B cell (primary cell): ENCODE measurements around the gene RASSF4. TPM values are rescaled to one million over a fixed set of nuclear protein-coding genes. Genes with fewer than 3 reads are reported as not detected.

Experiments used
- ATAC-seq: fragments of 200-7000 bp; cut with Tn5 transposase; one replicate; pipeline ENCODE4 v1.10.0; 2021; ENCODE audit warnings: low read depth, mild to moderate bottlenecking, moderate number of reproducible peaks, moderate library complexity
- CTCF ChIA-PET: fragments of 350-600 bp; sonication (Branson Sonifier 250); formaldehyde crosslinking; loops from one replicate; lab custom pipeline; 2021; ENCODE audit warnings: antibody characterized with exemption, inconsistent platforms; lab: Charles Lee
- POLR2A ChIA-PET: fragments of 350-600 bp; sonication (Branson Sonifier 250); formaldehyde crosslinking; loops from one replicate; lab custom pipeline; 2021; ENCODE audit warnings: antibody characterized with exemption; lab: Charles Lee
- DNase-seq: peaks from one replicate; pipeline ENCODE4 v3.0.0; 2013
- H2AFZ ChIP-seq: 2 replicates; pipeline ENCODE4 v1.6.1; 2012; ENCODE audit warnings: mild to moderate bottlenecking, low read depth, low read length; ENCODE audit not compliant: insufficient read depth, poor library complexity, severe bottlenecking
- H3K27ac ChIP-seq, 2 donors: 1 replicate in 1 of 2; 2 replicates in 1 of 2; pipeline ENCODE4 v1.5.1; 2012 to 2013; ENCODE audit warnings: low read length in 2 of 2, mild to moderate bottlenecking in 2 of 2, moderate library complexity in 1 of 2
- H3K27me3 ChIP-seq, 4 experiments: fragments of 200-600 bp in 1 of 4; sonication (generic) in 1 of 4; replicated peaks in 1 of 4; 1 replicate in 2 of 4; 2 replicates in 2 of 4; pipeline versions ENCODE4 v1.6.1 to v1.7.0; 2013 to 2016; ENCODE audit warnings: low read length in 3 of 4, mild to moderate bottlenecking in 2 of 4, mixed read lengths in 1 of 4, moderate library complexity in 1 of 4; ENCODE audit not compliant: insufficient read depth in 4 of 4, control insufficient read depth in 3 of 4; ENCODE audit errors: control extremely low read depth in 1 of 4
- H3K36me3 ChIP-seq, 2 experiments: replicated peaks in 1 of 2; 1 replicate in 1 of 2; 2 replicates in 1 of 2; pipeline versions ENCODE4 v1.6.1 to v1.7.1; 2013; ENCODE audit warnings: low read length in 1 of 2; ENCODE audit not compliant: insufficient read depth in 2 of 2, control insufficient read depth in 1 of 2; ENCODE audit errors: control extremely low read depth in 1 of 2, extremely low read depth in 1 of 2
- H3K4me1 ChIP-seq, 2 donors: fragments of 200-600 bp in 1 of 2; sonication (generic) in 1 of 2; 1 replicate in 1 of 2; 2 replicates in 1 of 2; pipeline versions ENCODE4 v1.5.1 to v1.6.1; 2013 to 2017; ENCODE audit warnings: low read length in 2 of 2; ENCODE audit not compliant: control insufficient read depth in 2 of 2, insufficient read depth in 2 of 2
- H3K4me2 ChIP-seq: replicated peaks from 2 replicates; pipeline ENCODE3; 2012; ENCODE audit warnings: mild to moderate bottlenecking, low read depth, low read length; ENCODE audit not compliant: poor library complexity, severe bottlenecking
- H3K4me3 ChIP-seq, 5 experiments: fragments of 200-600 bp in 1 of 5; sonication (generic) in 1 of 5; 1 replicate in 3 of 5; 2 replicates in 2 of 5; pipeline versions ENCODE4 v1.5.1 to v1.7.0; 2011 to 2016; ENCODE audit warnings: low read length in 4 of 5, mild to moderate bottlenecking in 4 of 5, low read depth in 2 of 5, control low read depth in 1 of 5, moderate library complexity in 1 of 5; ENCODE audit not compliant: insufficient read depth in 1 of 5; ENCODE audit errors: control extremely low read depth in 1 of 5, extremely low read depth in 1 of 5
- H3K79me2 ChIP-seq: fragments of 200-600 bp; sonication (generic); one replicate; pipeline ENCODE4 v1.6.0; 2016; ENCODE audit warnings: low read length; ENCODE audit not compliant: control insufficient read depth, insufficient read depth
- H3K9ac ChIP-seq: fragments of 200-600 bp; sonication (generic); 2 replicates; pipeline ENCODE4 v1.6.1; 2017; ENCODE audit warnings: mild to moderate bottlenecking, low read length, moderate library complexity
- H3K9me3 ChIP-seq, 3 donors: one replicate each; pipeline versions ENCODE4 v1.6.1 to v1.7.1; 2013; ENCODE audit warnings: low read length in 2 of 3; ENCODE audit not compliant: control insufficient read depth in 2 of 3, insufficient read depth in 1 of 3; ENCODE audit errors: control extremely low read depth in 1 of 3
- H4K20me1 ChIP-seq: 2 replicates; pipeline ENCODE4 v1.6.0; 2012; ENCODE audit warnings: mild to moderate bottlenecking, low read length; ENCODE audit not compliant: insufficient read depth, control insufficient read depth, poor library complexity, severe bottlenecking
- H3K27ac Mint-ChIP-seq: one replicate; pipeline ENCODE4 v1.8.0; 2021; ENCODE audit warnings: mixed read lengths
- H3K27me3 Mint-ChIP-seq: one replicate; pipeline ENCODE4 v1.8.0; 2021; ENCODE audit warnings: mixed read lengths
- H3K4me1 Mint-ChIP-seq: one replicate; pipeline ENCODE4 v1.8.0; 2021; ENCODE audit warnings: mixed read lengths
- H3K4me3 Mint-ChIP-seq: one replicate; pipeline ENCODE4 v1.8.0; 2021; ENCODE audit warnings: mixed read lengths
- H3K9me3 Mint-ChIP-seq: one replicate; pipeline ENCODE4 v1.8.0; 2022; ENCODE audit warnings: mixed read lengths; ENCODE audit not compliant: insufficient read depth
- CTCF ChIP-seq: fragments of 200-600 bp; IDR thresholded peaks from one replicate; pipeline ENCODE4 v1.8.0; 2022; ENCODE audit warnings: antibody characterized with exemption, mild to moderate bottlenecking
- EZH2 ChIP-seq: IDR thresholded peaks from 2 replicates; pipeline ENCODE4 v1.6.1; 2012; ENCODE audit warnings: borderline replicate concordance, low read depth, mild to moderate bottlenecking, moderate library complexity, low read length; ENCODE audit not compliant: insufficient read depth, poor library complexity, severe bottlenecking
- WGBS: methylation state at CpG from one replicate; pipeline ENCODE4 v1.1.5; 2013; ENCODE audit warnings: missing lambda C conversion rate; ENCODE audit not compliant: insufficient coverage; 5-methylcytosine and 5-hydroxymethylcytosine counted together
- intact Hi-C: fragments of 100-400 bp; cut with micrococcal nuclease; formaldehyde crosslinking; loops from one replicate; pipeline ENCODE4 v1.10.0; 2022
- polyA plus RNA-seq: library from polyadenylated mRNA; depleted of rRNA; stranded (reverse); fragments of >200 nt; gene quantifications from 2 replicates; pipeline ENCODE4 v1.2.3, GENCODE V29; 2012
- total RNA-seq, 2 donors: library from RNA; stranded (reverse); fragments of 120-200 nt in 1 of 2; gene quantifications; 1 replicate in 1 of 2; 2 replicates in 1 of 2; pipeline versions ENCODE4 v1.2.3 to v1.2.4, GENCODE V29; 2013 to 2022

The RASSF4 gene
- total and polyA plus RNA-seq, 2 donors (not counting 1 experiment from before 2014, with no cell fraction given), result 1.9 to 2.6 TPM

GRCh38 chr10:44963772-44964633 lies 4.4 kb downstream of the RASSF4 start:
- TF ChIP-seq CTCF, result no peak
- TF ChIP-seq EZH2, result no peak
- Histone ChIP-seq H3K9me3 (no peaks in the 10 kb centered on the region), H3K9ac (peak overlapping the region; percentile 15), H3K4me1 (peaks cover 52 to 80% of the 10 kb centered on the region in 2 donors), H3K27me3 (peaks cover 0 to 2% (median 0%) of the 10 kb centered on the region in 4 experiments), H3K79me2 (peaks cover 10% of the 10 kb centered on the region), H2AFZ (peak overlapping the region; percentile 61), H3K27ac (no peak overlapping the region), H3K4me3 (peak overlapping the region in 1 of 5 experiments; percentile 18), H4K20me1 (no peaks in the 10 kb centered on the region), H3K36me3 (no peaks in the 10 kb centered on the region), H3K4me2 (peak overlapping the region; percentile 56)
- Mint-ChIP-seq H3K27me3 (no peaks in the 10 kb centered on the region), H3K27ac (peak overlapping the region; percentile 50), H3K4me3 (peak overlapping the region; percentile 56), H3K4me1 (peaks cover 71% of the 10 kb centered on the region), H3K9me3 (no peaks in the 10 kb centered on the region)
- ChIA-PET POLR2A (interaction anchor here (1.1 to 1.5 kb wide), 2 partner anchors 36 to 39 kb away, joined by 3 read pairs; no protein-coding TSS in a partner anchor), CTCF (interaction anchor here (0.8 to 3.7 kb wide), 10 partner anchors 9 to 43 kb away, joined by 3 to 24 read pairs (median 5); no protein-coding TSS in a partner anchor)
- intact Hi-C loops, result no loop called here
- DNase-seq (no peak), ATAC-seq (no peak)
- 33% methylated on average over 13 of the region's 15 CpGs for WGBS

GRCh38 chr10:44965104-44965503 lies 5.5 kb downstream of the RASSF4 start:
- H3K27ac ChIP-seq, result no peak overlapping the region
- ChIA-PET POLR2A (interaction anchor here (1.1 kb wide), 1 partner anchor 35 kb away, joined by 3 read pairs; no protein-coding TSS in a partner anchor), CTCF (interaction anchor here (1.4 to 4.2 kb wide), 3 partner anchors 8 to 34 kb away, joined by 3 to 24 read pairs (median 24); no protein-coding TSS in a partner anchor)
- H3K4me3 Mint-ChIP-seq, result no peak overlapping the region
- H3K27me3 Mint-ChIP-seq, result no peaks in the 10 kb centered on the region
- no peaks in the 10 kb centered on the region for H4K20me1 ChIP-seq
- no peak overlapping the region for H2AFZ ChIP-seq
- peaks cover 68% of the 10 kb centered on the region for H3K4me1 Mint-ChIP-seq
- no peaks in the 10 kb centered on the region for H3K9me3 ChIP-seq
- peak overlapping the region; percentile 22 for H3K27ac Mint-ChIP-seq
- no peaks in the 10 kb centered on the region for H3K9me3 Mint-ChIP-seq
- ATAC-seq (no peak), DNase-seq (no peak)
- no CpG with 5 or more reads among the region's 1 CpG for WGBS
- H3K4me2 ChIP-seq, result no peak overlapping the region
- H3K79me2 ChIP-seq, result peaks cover 3% of the 10 kb centered on the region
- H3K36me3 ChIP-seq, result no peaks in the 10 kb centered on the region
- H3K4me1 ChIP-seq, result peaks cover 49 to 74% of the 10 kb centered on the region in 2 donors
- intact Hi-C loops, result no loop called here
- H3K9ac ChIP-seq, result no peak overlapping the region
- peaks cover 0 to 2% (median 0%) of the 10 kb centered on the region in 4 experiments for H3K27me3 ChIP-seq
- no peak for TF ChIP-seq CTCF
- TF ChIP-seq EZH2, result no peak
- no peak overlapping the region for H3K4me3 ChIP-seq
